HFF-Myc (cell line): ENCODE data around the gene SNRNP27.
"Not testable (repeated sequence)": the region's sequence is repeated elsewhere in the genome, so short reads cannot be mapped to it uniquely, and the experiment has no call there.

Experiments used
- DNase-seq: peaks from one replicate; pipeline ENCODE4 v3.0.0-alpha.2; 2011; ENCODE audit warnings: low read depth; ENCODE audit errors: extremely low read depth
- H3K4me3 ChIP-seq: replicated peaks from 2 replicates; pipeline ENCODE4 v1.5.1; 2011; ENCODE audit warnings: low read depth, mild to moderate bottlenecking, control low read depth, low read length
- CTCF ChIP-seq: IDR thresholded peaks from 2 replicates; pipeline ENCODE4 v1.5.1; 2012; ENCODE audit warnings: mild to moderate bottlenecking, low read depth, low read length, control low read depth; ENCODE audit errors: missing control alignments

SNRNP27 gene

GRCh38 chr2:69858261-69858660 lies 35.5 kb upstream of the SNRNP27 start:
- TF ChIP-seq CTCF: no peak
- DNase-seq: no peak
- H3K4me3 ChIP-seq: no peak overlapping the region

GRCh38 chr2:69863298-69863697 lies 30.5 kb upstream of the SNRNP27 start:
- H3K4me3 ChIP-seq: no peak overlapping the region
- no peak for DNase-seq
- TF ChIP-seq CTCF: no peak

- no peak for DNase-seq
- H3K4me3 ChIP-seq: no peak overlapping the region
- TF ChIP-seq CTCF: no peak
Measured at GRCh38 chr2:69888451-69888850, 5.3 kb upstream of the SNRNP27 start.

- no peak for TF ChIP-seq CTCF
Measured at GRCh38 chr2:69889302-69889701, 4.5 kb upstream of the SNRNP27 start.

GRCh38 chr2:69890881-69891280 lies 2.9 kb upstream of the SNRNP27 start:
- no peak for TF ChIP-seq CTCF
- no peak overlapping the region for H3K4me3 ChIP-seq
- DNase-seq: no peak

More at GRCh38 chr2:69889302-69889701, 4.5 kb upstream of the SNRNP27 start:
- H3K4me3 ChIP-seq: no peak overlapping the region
- no peak for DNase-seq

- peak; percentile 2 for TF ChIP-seq CTCF
- H3K4me3 ChIP-seq, DNase-seq: not testable (repeated sequence)
Measured at GRCh38 chr2:69892838-69893424, 825 bp upstream of the SNRNP27 start.

GRCh38 chr2:69894737-69895136 lies 981 bp downstream of the SNRNP27 start:
- DNase-seq: not testable (repeated sequence)
- H3K4me3 ChIP-seq: peak overlapping the region; percentile 94
